ENCODE data around the gene GUCY1A2. TPM values are rescaled to one million over a fixed set of nuclear protein-coding genes. Genes with fewer than 3 reads are reported as not detected.

GUCY1A2 gene
- total and polyA plus RNA-seq, 2 donors (not counting 3 experiments of a cell fraction or from before 2014, with no cell fraction given), result 0.02 to 0.03 TPM

DNA sequence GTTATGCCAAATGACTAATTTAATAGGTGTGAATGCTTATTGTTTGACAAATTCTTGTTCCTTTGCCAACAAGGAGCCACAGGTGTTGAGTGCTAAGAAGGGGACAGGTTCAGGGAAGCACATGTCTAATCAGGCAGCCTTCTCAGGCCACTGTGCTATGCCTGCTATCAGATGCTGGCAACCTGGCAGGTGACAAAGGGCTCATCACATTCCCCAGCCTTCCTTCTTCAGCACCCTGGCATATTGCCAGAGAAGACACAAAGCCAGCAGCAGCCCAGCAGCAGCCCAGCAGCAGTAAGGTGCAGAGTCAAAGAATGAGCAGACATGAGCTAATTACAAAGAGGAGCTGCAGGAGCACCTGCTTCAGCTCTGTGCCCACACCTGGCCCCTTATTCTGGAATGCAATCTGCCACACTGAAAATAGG is 68.2 kb downstream of the GUCY1A2 start:
- H3K27ac ChIP-seq (ENCODE audit: insufficient read depth, low read depth, low read length), result no peak overlapping the region
- H4K20me1 ChIP-seq (replicated peaks; ENCODE audit: control insufficient read depth, extremely low read depth, insufficient read depth, low read length), result no peaks in the 10 kb centered on the region
- TF ChIP-seq POLR2AphosphoS5 (IDR thresholded peaks at IDR 0.05; ENCODE audit: insufficient read depth, low read depth, low read length) (no peak), JUN (IDR thresholded peaks at IDR 0.05; ENCODE audit: borderline replicate concordance, insufficient read depth, insufficient read length, low read depth) (no peak), FOS (IDR thresholded peaks at IDR 0.05; ENCODE audit: borderline replicate concordance, insufficient read depth, low read length) (no peak), EZH2 (IDR thresholded peaks at IDR 0.05; ENCODE audit: borderline replicate concordance, low read depth, low read length, severe bottlenecking) (no peak), GATA2 (IDR thresholded peaks at IDR 0.05; ENCODE audit: insufficient read depth, insufficient read length, low read depth, low read length) (no peak), POLR2A (IDR thresholded peaks at IDR 0.05; ENCODE audit: low read depth, low read length) (no peak), MYC (IDR thresholded peaks at IDR 0.05; ENCODE audit: low read depth, low read length) (no peak)
- TF ChIP-seq, protein P1, sequence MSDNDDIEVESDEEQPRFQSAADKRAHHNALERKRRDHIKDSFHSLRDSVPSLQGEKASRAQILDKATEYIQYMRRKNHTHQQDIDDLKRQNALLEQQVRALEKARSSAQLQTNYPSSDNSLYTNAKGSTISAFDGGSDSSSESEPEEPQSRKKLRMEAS (IDR thresholded peaks at IDR 0.05; ENCODE audit: insufficient read depth, insufficient read length), result no peak
- TF ChIP-seq, protein P2, sequence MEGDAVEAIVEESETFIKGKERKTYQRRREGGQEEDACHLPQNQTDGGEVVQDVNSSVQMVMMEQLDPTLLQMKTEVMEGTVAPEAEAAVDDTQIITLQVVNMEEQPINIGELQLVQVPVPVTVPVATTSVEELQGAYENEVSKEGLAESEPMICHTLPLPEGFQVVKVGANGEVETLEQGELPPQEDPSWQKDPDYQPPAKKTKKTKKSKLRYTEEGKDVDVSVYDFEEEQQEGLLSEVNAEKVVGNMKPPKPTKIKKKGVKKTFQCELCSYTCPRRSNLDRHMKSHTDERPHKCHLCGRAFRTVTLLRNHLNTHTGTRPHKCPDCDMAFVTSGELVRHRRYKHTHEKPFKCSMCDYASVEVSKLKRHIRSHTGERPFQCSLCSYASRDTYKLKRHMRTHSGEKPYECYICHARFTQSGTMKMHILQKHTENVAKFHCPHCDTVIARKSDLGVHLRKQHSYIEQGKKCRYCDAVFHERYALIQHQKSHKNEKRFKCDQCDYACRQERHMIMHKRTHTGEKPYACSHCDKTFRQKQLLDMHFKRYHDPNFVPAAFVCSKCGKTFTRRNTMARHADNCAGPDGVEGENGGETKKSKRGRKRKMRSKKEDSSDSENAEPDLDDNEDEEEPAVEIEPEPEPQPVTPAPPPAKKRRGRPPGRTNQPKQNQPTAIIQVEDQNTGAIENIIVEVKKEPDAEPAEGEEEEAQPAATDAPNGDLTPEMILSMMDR (IDR thresholded peaks at IDR 0.05; ENCODE audit: extremely low read depth in 1 of 2, insufficient read depth in 1 of 2, low read depth in 1 of 2, low read length in 2 of 2), result no peak
- H3K4me3 ChIP-seq (replicated peaks in 1 of 3; ENCODE audit: insufficient read depth in 1 of 3, low read depth in 1 of 3, low read length in 3 of 3), result no peak overlapping the region
- no TSS peak for BruUV-seq (replicated peaks)
- no peaks in the 10 kb centered on the region for H3K4me1 ChIP-seq (ENCODE audit: control insufficient read depth, extremely low read depth, insufficient read depth, low read length)
- CTCF ChIA-PET, result no interaction called here
- H3K9me1 ChIP-seq (replicated peaks; ENCODE audit: control insufficient read depth, extremely low read depth, insufficient read depth, low read length), result no peaks in the 10 kb centered on the region
- DNase-seq (ENCODE audit: low read depth, low spot score), result no peak
- H2AFZ ChIP-seq (ENCODE audit: low read depth, low read length), result no peak overlapping the region
- no peaks in the 10 kb centered on the region for H3K79me2 ChIP-seq (ENCODE audit: control insufficient read depth, insufficient read depth, low read length)
- dilution Hi-C loops (cut with MboI; ENCODE audit: extremely low pct_ligation_motif_present, low sequenced_read_pairs) (no loop called here), intact Hi-C loops (cut with micrococcal nuclease) (no loop called here)
- no peaks in the 10 kb centered on the region for H3K36me3 ChIP-seq (ENCODE audit: control insufficient read depth in 2 of 2, extremely low read depth in 1 of 2, insufficient read depth in 2 of 2, low read length in 2 of 2)
- no peak overlapping the region for H3K9ac ChIP-seq (replicated peaks; ENCODE audit: extremely low read depth, insufficient read depth, low read length)
- no peaks in the 10 kb centered on the region for H3K9me3 ChIP-seq (replicated peaks; ENCODE audit: control insufficient read depth, insufficient read depth, low read length)
- no peak for FAIRE-seq
- H3K27me3 ChIP-seq (ENCODE audit: control insufficient read depth in 2 of 2, insufficient read depth in 2 of 2, low read length in 2 of 2), result no peaks in the 10 kb centered on the region
- POLR2A ChIA-PET, result no interaction called here
- no peak overlapping the region for H3K4me2 ChIP-seq (ENCODE audit: insufficient read depth, low read length)
